ENCODE measurements around the gene NCKAP5.
"Not testable (repeated sequence)": the region's sequence is repeated elsewhere in the genome, so short reads cannot be mapped to it uniquely, and the experiment has no call there.

NCKAP5 gene

DNA sequence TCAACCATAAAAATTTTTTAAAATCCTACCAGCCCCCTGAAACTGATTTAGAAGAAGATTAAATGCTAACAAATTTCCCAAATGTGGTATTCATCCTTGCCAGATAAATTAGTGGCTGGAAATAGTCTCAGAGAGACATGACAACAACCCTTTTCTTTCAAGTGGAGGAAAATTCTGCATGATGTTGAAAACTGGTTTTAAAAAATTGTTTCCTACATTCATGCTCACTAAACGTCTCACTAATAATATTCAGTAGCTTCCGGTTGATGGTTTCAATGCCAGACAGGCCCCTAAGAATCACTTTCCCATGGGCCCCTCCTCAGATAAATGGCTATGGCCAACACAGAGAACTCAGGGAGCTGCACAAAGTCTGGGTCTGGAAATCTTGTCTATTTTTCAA, 43.2 kb downstream of the NCKAP5 start:
- DNase-seq (ENCODE audit: low read depth in 2 of 3, low spot score in 2 of 3) = no peak

DNA sequence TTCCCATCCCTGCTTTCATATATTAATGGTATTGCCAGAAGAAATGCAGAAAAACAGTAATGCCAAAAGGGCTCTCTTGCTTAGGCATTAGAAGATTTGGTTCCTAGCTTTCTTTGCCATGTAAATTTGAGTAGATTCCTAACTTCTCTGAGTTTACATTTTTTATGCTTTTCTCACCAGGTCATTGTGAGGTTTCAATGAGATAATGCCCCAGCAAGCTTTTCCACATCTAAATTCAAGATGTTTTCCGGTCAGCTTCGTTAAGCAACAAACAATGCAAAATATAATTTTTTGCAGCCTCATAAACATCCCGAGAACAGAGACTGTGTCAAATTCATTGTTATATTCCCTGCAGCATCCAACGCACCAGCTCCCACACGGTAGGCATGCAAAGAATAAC, 44.9 kb downstream of the NCKAP5 start:
- DNase-seq (ENCODE audit: low read depth in 2 of 3, low spot score in 2 of 3) = no peak

DNA sequence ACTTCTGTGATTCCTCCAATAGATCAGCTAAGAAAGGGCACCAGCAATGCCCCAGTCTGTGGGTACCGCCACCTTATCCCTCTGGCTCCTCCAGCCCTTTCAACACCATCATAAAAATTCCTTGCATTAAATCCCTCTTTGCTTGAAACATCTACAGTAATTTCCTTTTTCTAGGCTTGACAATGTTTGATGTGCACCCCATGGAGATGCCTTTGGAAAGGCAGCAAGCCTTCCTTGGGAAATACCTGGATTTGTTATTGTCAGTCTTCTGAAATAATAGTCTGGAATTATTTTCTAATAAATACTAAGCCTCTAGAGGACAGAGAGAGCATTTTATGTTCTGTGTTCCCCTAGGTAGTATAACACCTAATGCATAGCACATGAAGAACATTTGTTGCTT, 46.1 kb downstream of the NCKAP5 start:
- DNase-seq (ENCODE audit: low read depth in 2 of 3, low spot score in 2 of 3) = no peak

DNA sequence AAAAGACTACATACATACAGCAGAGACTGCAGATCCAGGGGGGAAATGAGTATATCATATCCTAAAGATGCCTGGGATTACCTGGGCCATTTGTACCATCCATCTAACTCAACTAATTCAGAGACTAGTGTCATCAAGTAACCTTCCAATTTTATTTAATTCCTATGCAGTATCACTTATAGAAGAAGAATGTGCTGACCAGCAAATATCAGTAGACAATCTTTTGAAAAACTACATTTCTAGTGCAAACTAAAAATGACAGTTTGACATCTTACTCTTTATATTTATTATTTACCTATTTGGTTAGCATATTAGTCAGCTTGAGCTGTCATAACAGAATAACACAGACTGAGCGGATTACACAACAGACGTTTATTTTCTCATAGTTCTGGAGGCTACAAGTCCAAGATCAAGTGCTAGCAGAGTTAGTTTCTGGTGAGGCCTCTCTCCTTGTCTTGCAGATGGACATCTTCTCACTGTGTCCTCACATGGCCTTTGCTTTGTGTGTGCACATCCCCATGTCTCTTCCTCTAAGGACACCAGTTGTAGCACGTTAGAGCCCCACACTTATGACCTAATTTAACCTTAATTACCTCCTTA, 47.0 kb downstream of the NCKAP5 start:
- no peak for DNase-seq (ENCODE audit: low read depth in 2 of 3, low spot score in 2 of 3)

DNA sequence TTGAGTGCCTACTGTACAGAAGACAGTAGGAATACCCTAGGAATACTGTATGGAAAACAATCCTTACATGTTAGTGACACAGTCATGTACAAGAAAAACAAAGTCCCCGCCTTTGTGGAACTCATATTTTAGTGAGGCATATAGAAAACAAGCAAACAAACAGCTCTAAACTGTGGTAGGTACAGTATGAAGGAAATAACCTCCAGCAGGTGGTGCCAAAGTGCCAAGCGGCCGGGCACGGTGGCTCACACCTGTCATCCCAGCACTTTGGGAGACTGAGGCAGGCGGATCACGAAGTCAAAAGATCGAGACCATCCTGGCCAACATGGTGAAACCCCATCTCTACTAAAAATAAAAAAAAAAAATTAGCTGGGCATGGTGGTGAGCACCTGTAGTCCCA, 48.6 kb downstream of the NCKAP5 start:
- DNase-seq (ENCODE audit: low read depth in 2 of 3, low spot score in 2 of 3) = not testable (repeated sequence)

DNA sequence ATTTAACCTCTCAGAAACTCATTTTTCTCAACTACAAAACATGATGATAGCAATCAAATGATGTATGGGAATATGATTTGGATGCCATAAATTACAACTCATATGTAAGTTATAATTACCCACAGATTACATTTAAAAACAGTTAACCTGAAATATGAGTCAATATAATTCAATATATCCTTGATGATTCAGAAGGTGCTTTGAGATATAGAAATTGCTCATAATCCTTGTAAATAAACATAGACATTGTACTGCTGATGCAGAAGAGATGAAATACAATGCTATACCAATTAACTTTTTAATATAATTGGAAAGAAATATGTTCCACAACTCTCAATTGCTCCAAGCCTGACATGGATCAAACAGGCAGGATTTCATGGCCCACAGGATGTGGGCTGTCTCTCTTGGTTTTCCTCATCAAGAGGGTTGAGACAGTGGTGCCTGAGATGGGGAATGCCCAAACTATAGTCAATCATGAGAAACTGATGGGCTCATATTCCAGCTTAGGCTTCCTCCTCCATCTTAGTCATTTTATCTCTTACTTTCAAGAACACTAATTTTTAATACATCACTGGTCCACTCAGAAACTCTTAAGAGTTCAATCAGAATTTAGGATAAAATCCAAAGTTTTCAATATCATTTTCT, 49.4 kb downstream of the NCKAP5 start:
- DNase-seq (ENCODE audit: low read depth in 2 of 3, low spot score in 2 of 3) = no peak

DNA sequence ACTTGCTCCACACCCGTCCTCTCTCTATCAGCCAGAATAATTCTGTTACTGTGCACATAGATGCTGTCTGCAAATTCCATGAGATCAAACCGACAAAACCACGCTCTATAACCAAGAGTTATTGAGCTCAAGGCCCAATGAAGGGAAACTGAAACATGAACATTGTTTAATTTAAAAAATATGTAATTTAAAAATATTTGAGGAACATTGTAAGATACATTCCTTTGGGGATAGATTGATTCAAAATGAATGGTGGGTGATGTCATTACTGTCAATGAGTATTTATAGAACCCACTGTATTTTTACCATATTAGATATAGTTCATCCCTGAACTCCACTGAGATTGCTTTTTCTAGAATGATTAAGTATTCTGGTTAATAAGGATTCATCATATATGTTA, 50.4 kb downstream of the NCKAP5 start:
- no peak for DNase-seq (ENCODE audit: low read depth in 2 of 3, low spot score in 2 of 3)

DNA sequence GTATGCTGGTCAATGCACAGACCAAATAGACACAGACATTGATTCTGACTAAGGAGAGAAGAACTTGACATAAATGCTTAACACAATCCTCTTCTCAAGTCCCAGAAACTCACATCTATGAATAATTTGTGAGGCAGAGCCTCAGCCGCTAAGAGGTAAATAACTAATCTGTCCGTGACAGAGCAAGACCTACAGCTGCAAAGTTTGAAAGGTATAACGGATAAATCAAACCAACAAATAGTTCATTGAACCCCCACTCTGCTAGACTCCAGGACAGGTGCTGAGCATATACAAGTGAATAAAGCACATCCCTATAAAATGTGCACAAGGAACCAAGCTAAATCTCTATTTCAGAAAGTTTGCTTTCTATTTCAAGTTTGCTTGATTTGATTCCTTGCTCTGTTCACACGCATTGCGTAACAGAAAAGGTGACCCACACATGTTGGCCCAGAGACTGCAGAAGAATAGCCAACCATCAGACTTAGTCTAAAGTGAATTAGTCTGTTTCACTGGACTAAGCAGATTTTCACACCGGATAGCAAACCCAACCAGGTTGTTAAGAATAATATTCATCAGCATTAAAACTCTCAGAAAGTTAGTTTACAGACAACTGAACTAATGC, 51.7 kb downstream of the NCKAP5 start:
- DNase-seq (ENCODE audit: low read depth in 2 of 3, low spot score in 2 of 3) = no peak

DNA sequence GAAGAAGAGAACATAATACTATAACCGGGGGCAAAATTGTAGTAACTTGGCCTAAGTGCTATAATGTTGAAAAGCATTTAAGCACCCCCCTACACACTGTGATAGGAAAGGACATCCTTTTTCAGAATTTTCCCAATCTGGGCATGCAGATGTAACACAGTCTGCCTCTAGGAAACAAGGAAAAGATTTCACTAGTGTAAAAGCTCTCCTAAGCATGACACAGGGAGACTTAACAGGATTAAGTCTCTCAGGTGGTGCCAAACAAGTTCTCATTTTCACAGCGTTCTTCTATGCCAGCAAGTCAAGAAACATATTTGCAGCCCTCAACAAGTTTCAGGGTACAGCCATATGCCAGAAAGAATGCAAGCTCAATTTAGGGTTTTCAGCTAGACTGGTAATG, 53.0 kb downstream of the NCKAP5 start:
- no peak for DNase-seq (ENCODE audit: low read depth in 2 of 3, low spot score in 2 of 3)

DNA sequence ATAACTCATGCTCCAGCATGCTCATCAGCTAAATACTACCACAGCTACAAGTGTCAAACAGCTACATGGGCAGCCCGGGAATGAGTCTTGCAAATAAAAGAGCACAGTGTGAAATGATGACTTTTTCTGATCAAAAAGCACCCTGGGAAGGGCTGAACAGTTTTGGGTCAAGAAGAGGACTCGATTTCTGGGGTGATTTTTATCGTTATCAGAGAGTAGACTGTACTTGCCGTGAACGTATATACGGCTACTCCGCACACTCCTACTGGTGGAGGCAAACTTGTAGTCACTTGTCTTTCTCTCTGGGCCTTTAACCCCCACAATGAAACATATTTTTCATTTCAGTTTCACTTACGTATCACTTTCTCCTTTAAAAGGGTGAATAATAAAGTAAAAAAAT, 54.4 kb downstream of the NCKAP5 start:
- no peak for DNase-seq (ENCODE audit: low read depth in 2 of 3, low spot score in 2 of 3)

DNA sequence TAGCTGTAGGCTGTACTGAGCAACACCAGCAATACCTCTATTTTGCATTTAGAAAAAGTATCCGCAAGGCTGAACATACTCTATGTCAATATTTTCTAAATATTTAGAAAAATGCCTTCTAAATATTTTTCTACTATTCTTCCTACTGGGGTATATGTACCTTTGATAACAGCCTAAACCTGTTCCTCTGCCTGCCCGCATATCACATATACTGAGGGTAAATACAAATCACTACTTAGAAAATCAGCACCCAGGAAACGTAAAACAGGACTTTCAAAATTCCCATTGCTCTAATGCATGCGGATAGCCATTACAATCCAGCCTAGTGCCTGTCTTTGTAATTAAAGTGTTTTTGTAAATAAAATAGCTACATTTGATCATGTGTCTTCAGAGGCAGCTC, 56.1 kb downstream of the NCKAP5 start:
- no peak for DNase-seq (ENCODE audit: low read depth in 2 of 3, low spot score in 2 of 3)

DNA sequence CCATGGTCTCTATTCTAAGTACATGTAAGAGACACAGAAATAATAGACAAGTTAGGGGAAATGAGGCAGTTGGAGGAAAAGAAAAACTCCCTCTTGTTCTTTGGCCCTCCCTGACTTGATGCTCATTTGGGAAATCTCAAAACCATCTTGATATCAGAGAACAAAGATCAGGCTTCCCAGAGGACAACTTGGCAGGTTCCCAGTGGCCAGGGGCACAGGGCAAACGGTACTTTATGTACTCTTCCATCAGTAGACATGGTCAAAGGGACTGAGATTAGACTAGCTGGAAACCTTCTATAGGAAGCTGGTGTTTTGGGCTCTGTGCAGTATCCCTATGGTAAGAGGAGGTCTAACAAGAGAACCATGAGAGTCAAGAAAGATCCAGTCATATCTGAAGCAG, 56.6 kb downstream of the NCKAP5 start:
- DNase-seq (ENCODE audit: low read depth in 2 of 3, low spot score in 2 of 3) = no peak

DNA sequence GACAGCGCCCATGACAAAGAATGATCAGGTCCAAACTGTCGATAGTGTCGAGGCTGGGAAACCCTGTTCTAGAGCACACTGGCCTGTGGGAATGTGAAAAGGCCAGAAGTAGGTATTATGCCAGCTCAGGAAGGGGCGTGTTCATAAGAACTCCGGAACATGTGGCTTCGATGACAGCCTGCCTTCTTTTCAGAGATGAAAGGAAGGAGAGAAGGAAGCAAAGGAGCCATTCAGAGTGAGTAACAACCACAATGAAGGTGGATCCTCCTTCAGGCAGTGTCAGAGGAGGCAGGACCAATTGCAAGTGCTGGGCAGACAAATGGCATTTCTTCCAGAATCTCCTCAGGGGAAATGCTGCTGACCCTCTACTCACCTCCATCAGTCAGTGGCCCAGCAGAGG, 58.5 kb downstream of the NCKAP5 start:
- DNase-seq (ENCODE audit: low read depth in 2 of 3, low spot score in 2 of 3) = no peak

DNA sequence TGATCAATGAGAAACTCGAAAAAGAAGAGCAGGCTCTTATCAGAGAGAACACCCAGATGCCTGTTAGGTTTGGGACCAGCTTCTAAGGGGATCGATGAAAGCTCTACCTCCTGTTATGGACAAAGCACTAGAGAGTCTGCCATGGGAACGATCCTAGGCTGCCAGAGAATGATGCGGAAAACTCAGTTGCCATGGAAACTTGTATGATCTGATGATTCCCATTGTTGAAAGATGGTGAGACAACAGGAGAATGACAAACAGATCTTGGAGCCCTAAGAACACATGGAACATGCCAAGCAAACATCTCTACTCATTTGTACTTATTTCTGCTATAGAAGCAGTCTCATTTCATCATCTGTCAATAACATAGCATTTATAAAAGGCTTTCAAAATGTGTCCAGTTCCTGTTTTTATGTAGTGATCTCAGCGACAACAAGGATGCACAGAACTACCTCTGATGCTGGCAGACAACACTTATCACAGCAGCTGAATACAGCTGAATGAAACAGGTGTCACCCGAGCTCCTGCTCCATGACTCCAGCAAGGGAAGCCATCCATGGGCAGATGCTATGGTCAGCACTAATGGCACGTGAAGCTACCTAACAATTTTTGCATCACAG, 59.6 kb downstream of the NCKAP5 start:
- no peak for DNase-seq (ENCODE audit: low read depth in 2 of 3, low spot score in 2 of 3)

DNA sequence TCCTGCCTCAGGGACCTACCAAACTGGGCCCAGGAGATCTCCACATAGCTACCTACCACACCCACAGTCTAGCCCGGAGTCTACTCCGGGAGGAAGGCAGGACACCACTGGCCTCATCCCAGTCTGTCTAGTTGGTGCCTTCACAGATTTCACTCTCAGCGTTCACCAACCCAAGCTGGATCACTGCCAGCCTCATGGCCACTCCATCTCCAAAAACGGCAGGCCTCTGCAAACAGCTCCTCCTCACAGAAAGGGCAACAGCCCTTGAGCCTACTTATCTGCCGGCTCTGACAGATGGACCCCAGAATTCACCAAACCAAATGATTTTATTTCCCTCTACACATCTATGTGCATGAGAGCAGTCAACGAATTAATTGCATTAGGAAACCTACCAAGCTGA, 61.3 kb downstream of the NCKAP5 start:
- no peak for DNase-seq (ENCODE audit: low read depth in 2 of 3, low spot score in 2 of 3)

DNA sequence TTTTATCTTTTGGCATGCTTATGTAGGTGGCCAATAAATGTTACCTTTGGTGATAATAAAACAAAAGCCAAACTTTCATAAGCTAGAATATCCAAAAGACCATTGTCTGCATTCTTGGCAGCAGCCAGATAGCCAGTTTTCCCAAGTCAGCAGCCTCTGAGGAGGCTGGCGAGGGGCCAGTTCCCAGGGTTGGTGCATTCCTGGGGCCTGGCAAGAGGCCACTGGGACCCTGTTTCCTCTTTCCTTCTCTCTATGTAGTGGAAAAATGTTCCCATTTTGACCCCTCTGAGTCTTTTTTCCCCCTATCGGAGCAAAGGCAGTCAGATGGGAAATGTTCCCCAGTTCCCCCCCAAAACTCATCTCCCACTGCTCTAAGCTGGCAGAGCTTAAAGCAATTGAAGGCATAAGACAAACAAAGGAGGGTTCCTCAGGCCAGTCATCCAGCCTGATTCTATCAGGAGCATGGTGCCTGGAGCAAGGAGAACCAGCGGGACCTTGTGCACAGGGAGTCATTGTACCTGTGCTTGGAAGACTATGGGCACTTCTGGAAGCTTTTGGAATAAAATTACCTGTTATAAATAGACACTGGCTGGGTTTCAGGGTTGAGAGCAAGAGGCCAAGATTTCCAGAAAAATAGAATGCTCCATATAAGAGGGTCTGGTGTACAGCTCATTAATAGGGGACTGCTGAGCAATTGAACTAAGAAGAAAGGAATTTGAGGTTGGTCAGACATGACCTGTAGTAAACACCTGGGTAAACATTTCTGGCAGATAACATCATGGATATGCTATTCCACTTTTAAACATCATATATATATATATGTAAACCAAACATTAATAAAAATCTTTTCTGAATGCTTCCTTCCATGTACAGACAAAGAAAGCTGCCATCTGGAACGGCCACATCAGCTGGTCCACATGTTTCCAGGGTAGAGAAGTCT, 63.4 kb downstream of the NCKAP5 start:
- DNase-seq (ENCODE audit: low read depth in 2 of 3, low spot score in 2 of 3) = no peak

DNA sequence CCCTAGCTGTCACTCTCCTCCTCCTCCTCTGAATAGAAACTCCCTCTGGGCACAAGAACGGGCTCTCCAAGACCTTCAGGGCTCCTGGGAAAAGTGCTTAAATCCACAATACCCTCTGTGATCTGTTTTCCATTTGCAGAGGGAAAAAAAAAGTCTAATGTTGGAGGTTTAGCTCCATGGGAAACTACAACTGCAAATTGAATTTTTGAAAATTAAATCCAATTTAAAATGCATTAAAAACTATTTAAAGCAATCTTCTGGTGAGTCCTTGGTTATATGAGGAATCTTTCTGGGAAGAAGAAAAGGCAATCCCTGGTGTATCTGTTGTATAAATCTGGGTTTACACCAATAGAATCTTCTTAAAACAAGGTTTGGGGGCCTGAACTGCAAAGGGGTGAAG, 64.3 kb downstream of the NCKAP5 start:
- no peak for DNase-seq (ENCODE audit: low read depth in 2 of 3, low spot score in 2 of 3)

DNA sequence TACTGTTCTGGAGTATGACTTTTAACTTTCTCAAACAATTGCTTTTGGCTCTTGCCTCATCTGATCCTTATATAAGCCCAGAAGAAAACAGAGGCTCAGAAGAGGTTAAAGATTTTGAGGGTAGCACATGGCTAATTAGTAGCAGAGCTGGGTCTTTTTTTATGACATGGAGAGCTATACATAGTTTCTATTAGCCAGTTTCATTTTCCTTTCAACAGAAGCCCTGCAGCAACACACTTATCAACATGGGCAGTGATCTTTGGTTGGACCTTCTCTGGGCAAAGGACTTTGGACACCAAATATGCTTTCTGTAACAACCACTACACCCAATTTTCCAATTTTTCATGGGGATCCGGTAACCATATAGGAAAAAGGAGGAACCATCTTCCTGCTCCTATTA, 64.9 kb downstream of the NCKAP5 start:
- DNase-seq (ENCODE audit: low read depth in 2 of 3, low spot score in 2 of 3) = no peak

DNA sequence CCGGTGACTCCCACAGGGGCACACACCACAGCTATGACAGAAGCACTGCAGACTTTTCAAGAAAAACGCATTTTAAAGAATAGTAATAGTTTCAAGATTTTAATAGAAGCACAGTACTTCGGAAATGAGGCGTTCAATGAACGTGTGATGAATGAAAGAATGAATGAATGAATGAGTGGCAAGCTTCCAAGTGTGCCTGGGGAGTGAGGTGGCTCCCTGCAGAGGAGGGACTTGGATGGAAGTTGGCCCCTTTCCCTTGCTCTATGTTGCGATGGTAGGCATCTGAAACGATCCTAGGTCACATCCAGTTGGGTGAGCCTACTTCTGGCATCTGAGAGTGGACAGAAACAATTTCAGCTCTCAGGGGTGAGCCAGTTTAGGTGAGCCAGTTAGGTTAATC, 65.6 kb downstream of the NCKAP5 start:
- DNase-seq (ENCODE audit: low read depth in 2 of 3, low spot score in 2 of 3) = no peak

DNA sequence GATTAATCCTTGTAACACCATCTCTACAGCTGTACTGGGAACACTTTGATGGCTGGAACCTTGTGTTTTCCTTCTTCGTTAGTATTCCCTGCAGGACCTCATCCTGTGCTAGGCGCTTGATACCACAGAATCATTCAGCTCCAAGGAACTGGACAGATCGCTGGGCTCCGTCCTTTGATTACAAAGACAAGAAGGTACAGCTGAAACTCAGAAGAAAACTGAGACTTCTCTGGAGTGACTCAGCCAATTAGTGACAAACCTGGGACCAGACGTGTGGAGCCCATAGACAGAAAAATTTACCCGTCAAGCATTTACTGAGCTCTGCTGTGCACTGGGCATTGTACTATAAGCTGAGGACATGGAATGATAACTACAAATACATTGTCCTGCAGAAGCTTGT, 67.3 kb downstream of the NCKAP5 start:
- DNase-seq (ENCODE audit: low read depth in 2 of 3, low spot score in 2 of 3) = no peak
